Measurements from ENCODE around the gene CSAG2.
"Not testable (repeated sequence)": the region's sequence is repeated elsewhere in the genome, so short reads cannot be mapped to it uniquely, and the experiment has no call there.

Gene CSAG2

DNA sequence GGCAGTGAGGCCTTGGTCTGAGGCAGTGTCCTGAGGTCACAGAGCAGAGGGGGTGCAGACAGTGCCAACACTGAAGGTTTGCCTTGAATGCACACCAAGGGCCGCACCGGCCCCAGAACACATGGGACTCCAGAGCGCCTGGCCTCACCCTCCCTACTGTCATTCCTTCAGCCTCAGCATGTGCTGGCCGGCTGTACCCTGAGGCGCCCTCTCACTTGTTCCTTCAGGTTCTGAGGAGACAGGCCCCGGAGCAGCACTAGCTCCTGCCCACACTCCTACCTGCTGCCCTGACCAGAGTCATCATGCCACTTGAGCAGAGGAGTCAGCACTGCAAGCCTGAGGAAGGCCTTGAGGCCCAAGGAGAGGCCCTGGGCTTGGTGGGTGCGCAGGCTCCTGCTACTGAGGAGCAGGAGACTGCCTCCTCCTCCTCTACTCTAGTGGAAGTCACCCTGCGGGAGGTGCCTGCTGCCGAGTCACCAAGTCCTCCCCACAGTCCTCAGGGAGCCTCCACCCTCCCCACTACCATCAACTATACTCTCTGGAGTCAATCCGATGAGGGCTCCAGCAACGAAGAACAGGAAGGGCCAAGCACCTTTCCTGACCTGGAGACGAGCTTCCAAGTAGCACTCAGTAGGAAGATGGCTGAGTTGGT is 26.9 kb upstream of the CSAG2 start:
- no peak overlapping the region for H2AFZ ChIP-seq (ENCODE audit: low read depth, low read length)
- H3K4me2 ChIP-seq (ENCODE audit: low read length): no peak overlapping the region
- H3K9me3 ChIP-seq (ENCODE audit: insufficient read depth, low read length): no peaks in the 10 kb centered on the region
- no peaks in the 10 kb centered on the region for H3K27me3 ChIP-seq (ENCODE audit: low read depth, low read length)
- TF ChIP-seq EZH2phosphoT487 (IDR thresholded peaks at IDR 0.05; ENCODE audit: low read depth): no peak
- TF ChIP-seq, protein P1, sequence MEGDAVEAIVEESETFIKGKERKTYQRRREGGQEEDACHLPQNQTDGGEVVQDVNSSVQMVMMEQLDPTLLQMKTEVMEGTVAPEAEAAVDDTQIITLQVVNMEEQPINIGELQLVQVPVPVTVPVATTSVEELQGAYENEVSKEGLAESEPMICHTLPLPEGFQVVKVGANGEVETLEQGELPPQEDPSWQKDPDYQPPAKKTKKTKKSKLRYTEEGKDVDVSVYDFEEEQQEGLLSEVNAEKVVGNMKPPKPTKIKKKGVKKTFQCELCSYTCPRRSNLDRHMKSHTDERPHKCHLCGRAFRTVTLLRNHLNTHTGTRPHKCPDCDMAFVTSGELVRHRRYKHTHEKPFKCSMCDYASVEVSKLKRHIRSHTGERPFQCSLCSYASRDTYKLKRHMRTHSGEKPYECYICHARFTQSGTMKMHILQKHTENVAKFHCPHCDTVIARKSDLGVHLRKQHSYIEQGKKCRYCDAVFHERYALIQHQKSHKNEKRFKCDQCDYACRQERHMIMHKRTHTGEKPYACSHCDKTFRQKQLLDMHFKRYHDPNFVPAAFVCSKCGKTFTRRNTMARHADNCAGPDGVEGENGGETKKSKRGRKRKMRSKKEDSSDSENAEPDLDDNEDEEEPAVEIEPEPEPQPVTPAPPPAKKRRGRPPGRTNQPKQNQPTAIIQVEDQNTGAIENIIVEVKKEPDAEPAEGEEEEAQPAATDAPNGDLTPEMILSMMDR (IDR thresholded peaks at IDR 0.05; ENCODE audit: low read depth, low read length): no peak
- H3K79me2 ChIP-seq (ENCODE audit: low read length): no peaks in the 10 kb centered on the region
- no peak overlapping the region for H3K4me3 ChIP-seq (ENCODE audit: low read length)
- no peaks in the 10 kb centered on the region for H3K36me3 ChIP-seq (replicated peaks; ENCODE audit: low read depth, low read length)
- no peaks in the 10 kb centered on the region for H3K4me1 ChIP-seq (ENCODE audit: low read length)
- no peak overlapping the region for H3K27ac ChIP-seq (ENCODE audit: low read length)
- H4K20me1 ChIP-seq (ENCODE audit: insufficient read depth, low read length): no peaks in the 10 kb centered on the region
- no peak overlapping the region for H3K9ac ChIP-seq (ENCODE audit: low read length)

DNA sequence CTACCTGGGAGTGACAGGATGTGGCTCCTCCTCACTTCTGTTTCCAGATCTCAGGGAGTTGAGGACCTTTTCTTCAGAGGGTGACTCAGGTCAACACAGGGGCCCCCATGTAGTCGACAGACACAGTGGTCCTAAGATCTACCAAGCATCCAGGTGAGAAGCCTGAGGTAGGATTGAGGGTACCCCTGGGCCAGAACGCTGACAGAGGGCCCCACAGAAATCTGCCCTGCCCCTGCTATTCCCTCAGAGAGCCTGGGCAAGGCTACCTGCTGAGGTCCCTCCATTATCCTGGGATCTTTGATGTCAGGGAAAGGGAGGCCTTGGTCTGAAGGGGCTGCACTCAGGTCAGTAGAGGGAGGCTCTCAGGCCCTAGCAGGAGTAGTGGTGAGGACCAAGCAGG is 26.0 kb upstream of the CSAG2 start:
- H3K9me3 ChIP-seq (ENCODE audit: insufficient read depth, low read length): no peaks in the 10 kb centered on the region
- H3K4me3 ChIP-seq (ENCODE audit: low read length): no peak overlapping the region
- H3K27me3 ChIP-seq (ENCODE audit: low read depth, low read length): no peaks in the 10 kb centered on the region
- no peak overlapping the region for H2AFZ ChIP-seq (ENCODE audit: low read depth, low read length)
- no peak overlapping the region for H3K9ac ChIP-seq (ENCODE audit: low read length)
- TF ChIP-seq EZH2phosphoT487 (IDR thresholded peaks at IDR 0.05; ENCODE audit: low read depth): no peak
- TF ChIP-seq, protein P1 (IDR thresholded peaks at IDR 0.05; ENCODE audit: low read depth, low read length): no peak
- H3K36me3 ChIP-seq (replicated peaks; ENCODE audit: low read depth, low read length): no peaks in the 10 kb centered on the region
- no peak overlapping the region for H3K4me2 ChIP-seq (ENCODE audit: low read length)
- no peaks in the 10 kb centered on the region for H4K20me1 ChIP-seq (ENCODE audit: insufficient read depth, low read length)
- H3K27ac ChIP-seq (ENCODE audit: low read length): no peak overlapping the region
- H3K79me2 ChIP-seq (ENCODE audit: low read length): no peaks in the 10 kb centered on the region
- H3K4me1 ChIP-seq (ENCODE audit: low read length): no peaks in the 10 kb centered on the region

DNA sequence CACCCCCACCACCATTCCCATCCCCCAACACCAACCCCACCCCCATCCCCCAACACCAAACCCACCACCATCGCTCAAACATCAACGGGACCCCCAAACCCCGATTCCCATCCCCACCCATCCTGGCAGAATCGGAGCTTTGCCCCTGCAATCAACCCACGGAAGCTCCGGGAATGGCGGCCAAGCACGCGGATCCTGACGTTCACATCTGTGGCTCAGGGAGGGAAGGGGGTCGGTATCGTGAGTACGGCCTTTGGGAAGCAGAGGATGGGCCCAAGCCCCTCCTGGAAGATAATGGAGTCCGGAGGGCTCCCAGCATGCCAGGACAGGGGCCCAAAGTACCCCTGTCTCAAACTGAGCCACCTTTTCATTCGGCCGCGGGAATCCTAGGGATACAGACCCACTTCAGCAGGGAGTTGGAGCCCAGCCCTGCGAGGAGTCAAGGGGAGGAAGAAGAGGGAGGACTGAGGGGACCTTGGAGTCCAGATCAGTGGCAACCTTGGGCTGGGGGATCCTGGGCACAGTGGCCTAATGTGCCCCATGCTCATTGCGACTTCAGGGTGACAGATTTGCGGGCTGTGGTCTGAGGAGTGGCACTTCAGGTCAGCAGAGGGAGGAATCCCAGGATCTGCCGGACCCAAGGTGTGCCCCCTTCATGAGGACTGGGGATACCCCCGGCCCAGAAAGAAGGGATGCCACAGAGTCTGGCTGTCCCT is 25.2 kb upstream of the CSAG2 start:
- H3K9ac ChIP-seq (ENCODE audit: low read length); H3K9me3 ChIP-seq (ENCODE audit: insufficient read depth, low read length); H3K4me1 ChIP-seq (ENCODE audit: low read length); H3K36me3 ChIP-seq (replicated peaks; ENCODE audit: low read depth, low read length); H3K4me2 ChIP-seq (ENCODE audit: low read length); H3K79me2 ChIP-seq (ENCODE audit: low read length); H3K27me3 ChIP-seq (ENCODE audit: low read depth, low read length); H3K27ac ChIP-seq (ENCODE audit: low read length); H4K20me1 ChIP-seq (ENCODE audit: insufficient read depth, low read length); H2AFZ ChIP-seq (ENCODE audit: low read depth, low read length); H3K4me3 ChIP-seq (ENCODE audit: low read length): not testable (repeated sequence)

DNA sequence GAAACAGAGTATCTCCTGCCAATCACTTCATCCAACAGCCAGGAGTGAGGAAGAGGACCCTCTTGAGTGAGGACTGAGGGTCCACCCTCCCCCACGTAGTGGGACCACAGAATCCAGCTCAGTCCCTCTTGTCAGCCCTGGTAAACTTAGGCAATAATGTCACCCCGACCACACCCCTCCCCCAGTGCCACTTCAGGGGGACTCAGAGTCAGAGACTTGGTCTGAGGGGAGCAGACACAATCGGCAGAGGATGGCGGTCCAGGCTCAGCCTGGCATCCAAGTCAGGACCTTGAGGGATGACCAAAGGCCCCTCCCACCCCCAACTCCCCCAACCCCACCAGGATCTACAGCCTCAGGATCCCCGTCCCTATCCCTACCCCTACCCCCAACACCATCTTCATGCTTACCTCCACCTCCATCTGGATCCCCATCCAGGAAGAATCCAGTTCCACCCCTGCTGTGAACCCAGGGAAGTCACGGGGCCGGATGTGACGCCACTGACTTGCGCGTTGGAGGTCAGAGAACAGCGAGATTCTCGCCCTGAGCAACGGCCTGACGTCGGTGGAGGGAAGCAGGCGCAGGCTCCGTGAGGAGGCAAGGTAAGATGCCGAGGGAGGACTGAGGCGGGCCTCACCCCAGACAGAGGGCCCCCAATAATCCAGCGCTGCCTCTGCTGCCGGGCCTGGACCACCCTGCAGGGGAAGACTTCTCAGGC is 24.3 kb upstream of the CSAG2 start, which contains the start of the genes CSAG1 and MAGEA12:
Gene CSAG1 (minus strand): TSS at position 461 of the 715 bp plus-strand sequence. CDS start 1,261 bp downstream, outside the sequence.
Gene MAGEA12 (plus strand): TSS at position 497 of the 715 bp plus-strand sequence. CDS start 2,405 bp downstream, outside the sequence.
- Histone ChIP-seq H3K27me3 (ENCODE audit: low read depth, low read length) (no peaks in the 10 kb centered on the region), H3K9me3 (ENCODE audit: insufficient read depth, low read length) (no peaks in the 10 kb centered on the region), H3K36me3 (replicated peaks; ENCODE audit: low read depth, low read length) (no peaks in the 10 kb centered on the region), H3K4me3 (ENCODE audit: low read length) (no peak within 1 kb of the TSS), H2AFZ (ENCODE audit: low read depth, low read length) (no peak within 1 kb of the TSS), H3K4me2 (ENCODE audit: low read length) (no peak within 1 kb of the TSS), H4K20me1 (ENCODE audit: insufficient read depth, low read length) (no peaks in the 10 kb centered on the region), H3K27ac (ENCODE audit: low read length) (no peak within 1 kb of the TSS), H3K79me2 (ENCODE audit: low read length) (no peaks in the 10 kb centered on the region), H3K4me1 (ENCODE audit: low read length) (no peaks in the 10 kb centered on the region), H3K9ac (ENCODE audit: low read length) (no peak within 1 kb of the TSS)
- TF ChIP-seq EZH2phosphoT487 (IDR thresholded peaks at IDR 0.05; ENCODE audit: low read depth): no peak
- TF ChIP-seq, protein P1 (IDR thresholded peaks at IDR 0.05; ENCODE audit: low read depth, low read length): no peak
